GM10266 (cell line): ENCODE measurements around the gene MPC1L.
"Not testable (repeated sequence)": the region's sequence is repeated elsewhere in the genome, so short reads cannot be mapped to it uniquely, and the experiment has no call there.

Experiments
- DNase-seq: peaks from one replicate; pipeline ENCODE4 v3.0.0; 2012; ENCODE audit errors: extremely low spot score
- CTCF ChIP-seq: IDR thresholded peaks from 2 replicates; pipeline ENCODE4 v1.5.1; 2012; ENCODE audit warnings: mild to moderate bottlenecking, low read depth; ENCODE audit not compliant: control insufficient read depth, insufficient read depth; ENCODE audit errors: missing control alignments

The MPC1L gene

GRCh38 chrX:40580537-40581335, 42.5 kb upstream of the MPC1L start, which contains the start of gene ATP6AP2:
Gene ATP6AP2, plus strand, starts transcription at chrX:40580970. Its CDS starts 96 bp downstream, at chrX:40581066.
- no peak for TF ChIP-seq CTCF
- peak; percentile 88 for DNase-seq

GRCh38 chrX:40581336-40581920, 41.8 kb upstream of the MPC1L start:
- TF ChIP-seq CTCF, result no peak
- DNase-seq, result no peak

DNA sequence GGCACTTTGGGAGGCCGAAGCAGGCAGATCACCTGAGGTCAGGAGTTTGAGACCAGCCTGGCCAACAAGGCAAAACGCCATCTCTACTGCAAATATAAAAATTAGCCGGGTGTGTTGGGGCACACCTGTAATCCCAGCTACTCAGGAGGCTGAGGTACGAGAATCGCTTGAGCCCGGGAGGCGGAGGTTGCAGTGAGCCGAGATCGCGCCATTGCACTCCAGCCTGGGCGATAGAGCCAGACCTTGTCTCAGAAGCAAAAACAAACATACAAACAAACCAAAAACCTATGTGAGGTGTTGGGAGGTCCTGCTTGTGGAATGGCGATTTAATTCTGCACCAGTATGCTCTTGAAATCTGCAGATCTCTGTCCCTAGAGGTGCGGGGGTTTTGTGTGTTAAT, 41.0 kb upstream of the MPC1L start:
- DNase-seq, result not testable (repeated sequence)

- no peak for TF ChIP-seq CTCF
Measured at GRCh38 chrX:40582811-40583210, 40.4 kb upstream of the MPC1L start.

DNA sequence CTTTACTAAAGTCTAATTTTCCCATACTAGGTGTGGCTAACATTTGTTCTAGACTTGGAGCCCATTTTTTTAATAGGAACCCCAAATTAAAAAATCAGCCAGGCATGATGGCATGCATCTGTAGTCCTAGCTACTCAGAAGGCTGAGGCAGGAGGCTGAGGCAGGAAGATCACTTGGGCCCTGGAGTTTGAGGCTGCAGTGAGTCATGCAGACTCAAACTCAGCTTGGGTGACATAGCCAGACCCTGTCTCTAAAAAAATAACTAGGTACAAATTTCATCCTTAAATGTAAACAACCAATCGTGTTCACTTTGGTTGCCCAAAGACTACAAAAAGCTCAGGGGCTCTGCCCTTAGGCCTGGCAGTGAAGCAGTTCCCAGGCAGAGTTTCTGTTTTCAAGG, 35.6 kb upstream of the MPC1L start:
- DNase-seq, result not testable (repeated sequence)

More at GRCh38 chrX:40582811-40583210, 40.4 kb upstream of the MPC1L start:
- DNase-seq, result no peak

DNA sequence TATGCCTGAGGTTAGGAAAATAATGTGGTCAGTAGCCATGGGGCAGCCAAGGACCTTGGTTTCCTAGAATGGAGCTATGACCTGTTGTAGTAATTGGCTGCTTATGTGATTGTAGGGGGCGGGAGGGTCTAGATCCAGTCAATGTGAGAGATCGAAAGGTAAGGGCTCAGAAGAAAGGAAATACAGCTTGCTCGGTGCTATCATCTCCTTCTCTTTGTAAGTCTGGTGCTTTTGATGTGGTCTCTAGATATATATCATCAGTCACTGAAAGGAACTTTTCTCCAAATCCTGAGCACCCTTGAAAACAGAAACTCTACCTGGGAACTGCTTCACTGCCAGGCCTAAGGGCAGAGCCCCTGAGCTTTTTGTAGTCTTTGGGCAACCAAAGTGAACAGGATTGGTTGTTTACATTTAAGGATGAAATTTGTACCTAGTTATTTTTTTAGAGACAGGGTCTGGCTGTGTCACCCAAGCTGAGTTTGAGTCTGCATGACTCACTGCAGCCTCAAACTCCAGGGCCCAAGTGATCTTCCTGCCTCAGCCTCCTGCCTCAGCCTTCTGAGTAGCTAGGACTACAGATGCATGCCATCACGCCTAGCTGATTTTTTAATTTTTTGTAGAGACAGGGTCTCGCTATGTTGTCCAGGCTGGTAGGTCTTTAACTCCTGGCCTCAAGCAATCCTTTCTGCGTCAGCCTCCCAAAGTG, 33.5 kb upstream of the MPC1L start:
- peak; percentile 7 for DNase-seq

GRCh38 chrX:40603446-40603845, 19.8 kb upstream of the MPC1L start:
- TF ChIP-seq CTCF, result no peak
- DNase-seq, result no peak

DNA sequence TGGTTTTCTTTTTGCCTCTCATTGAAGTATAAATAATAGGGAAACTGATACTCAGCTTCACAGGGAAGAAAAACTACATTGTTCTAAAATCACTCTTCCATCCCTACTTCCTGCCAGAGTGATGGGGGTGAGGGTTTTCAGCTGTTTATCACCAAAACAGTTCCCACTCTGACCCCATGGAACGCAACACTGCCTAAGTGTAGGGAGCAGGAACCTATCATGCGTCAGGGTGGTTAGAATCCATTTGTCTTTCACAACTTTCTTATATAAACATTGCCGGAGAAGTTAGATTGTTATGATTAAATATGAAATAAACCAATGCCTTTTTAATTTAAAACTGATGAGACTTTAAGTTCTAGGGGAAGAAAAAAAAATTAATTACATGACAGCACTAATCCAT, 15.8 kb upstream of the MPC1L start:
- DNase-seq, result no peak
- no peak for TF ChIP-seq CTCF

DNA sequence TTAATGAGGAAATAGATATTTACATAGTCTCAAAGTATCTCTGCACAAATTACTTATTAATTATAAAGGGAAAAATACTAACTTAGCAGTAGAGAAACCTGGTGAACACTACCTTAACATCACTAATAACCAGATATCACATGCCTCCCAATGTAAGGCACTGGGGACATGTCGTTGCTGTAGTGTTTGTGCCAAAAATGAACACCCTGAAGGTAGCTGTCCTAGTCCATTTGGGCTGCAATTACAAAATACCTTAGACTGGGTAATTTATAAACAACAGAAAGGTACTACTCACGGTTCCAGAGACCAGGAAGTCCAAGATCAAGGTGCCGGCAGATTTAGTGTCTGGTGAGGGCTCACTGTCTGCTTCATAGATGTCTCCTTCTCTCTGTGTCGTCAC, 10.7 kb upstream of the MPC1L start:
- no peak for DNase-seq
- no peak for TF ChIP-seq CTCF
